ENCODE results near the gene GORASP2.
"Not testable (repeated sequence)": the region's sequence is repeated elsewhere in the genome, so short reads cannot be mapped to it uniquely, and the experiment has no call there.

Gene GORASP2

DNA sequence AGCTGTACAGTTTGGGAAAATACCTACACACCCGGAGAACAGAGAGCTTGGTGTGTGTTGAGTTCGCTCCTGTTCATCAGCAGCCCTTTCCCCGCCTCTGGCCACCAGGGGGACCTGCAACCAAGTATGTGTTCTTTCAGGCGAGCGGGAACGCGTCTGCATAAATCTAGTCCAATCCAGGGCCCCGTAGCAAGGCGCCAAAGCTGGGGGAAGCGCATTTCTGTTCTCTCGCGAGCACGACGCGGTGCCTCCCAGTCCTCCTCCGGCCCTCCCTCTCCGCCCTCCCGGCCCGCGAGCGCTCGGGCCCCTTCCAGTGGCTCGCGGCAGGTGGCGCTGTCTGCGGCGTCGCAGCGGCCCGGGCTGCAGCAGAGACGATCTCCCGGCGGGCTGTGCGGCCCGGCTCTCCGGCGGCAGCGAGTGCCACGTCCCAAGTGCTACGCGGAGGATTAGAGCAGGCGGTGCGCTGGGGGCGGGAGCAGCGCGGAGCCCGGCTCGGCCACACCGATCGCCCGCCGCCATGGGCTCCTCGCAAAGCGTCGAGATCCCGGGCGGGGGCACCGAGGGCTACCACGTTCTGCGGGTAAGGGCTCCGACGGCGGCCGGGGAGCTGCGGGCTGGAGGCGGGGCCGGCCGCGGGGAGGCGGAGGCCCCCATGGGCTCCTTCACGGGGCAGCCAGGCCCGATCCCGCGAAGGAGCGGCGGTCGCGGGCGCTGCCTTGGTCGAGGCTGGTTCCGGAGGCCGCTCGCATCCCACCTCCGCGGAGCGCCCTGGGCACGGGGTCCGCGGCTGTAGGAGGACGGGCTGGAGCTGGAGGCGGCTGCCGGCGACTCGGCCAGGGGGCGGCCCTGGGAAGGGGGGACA is at the start of gene GORASP2:
Gene GORASP2 (plus strand): TSS at position 430 of the 862 bp plus-strand sequence. CDS start 88 bp downstream, at position 518.
- DNase-seq (ENCODE audit: low read depth in 2 of 2), result peak; percentile 97 to 98

DNA sequence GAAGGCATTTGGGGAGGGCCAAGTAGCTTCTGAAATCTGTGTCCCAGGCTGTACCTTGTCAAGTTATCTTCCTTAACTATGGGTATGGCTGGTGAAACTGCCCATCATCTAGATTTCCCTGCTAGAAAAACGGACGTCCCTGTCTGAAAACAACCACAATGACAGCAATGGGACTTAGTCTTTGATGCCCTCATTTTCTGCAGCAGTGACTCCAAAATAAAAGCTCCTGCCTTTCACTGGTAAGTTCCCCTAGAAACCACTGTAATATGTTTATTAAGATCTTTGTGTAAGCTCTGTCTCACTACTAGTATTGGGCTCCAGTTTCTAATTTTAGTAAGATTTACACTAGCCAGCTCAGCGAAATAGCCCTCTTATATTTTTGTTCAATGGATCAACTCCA is 47.2 kb upstream of the GORASP2 start:
- no peak for DNase-seq (ENCODE audit: low read depth in 2 of 2)

DNA sequence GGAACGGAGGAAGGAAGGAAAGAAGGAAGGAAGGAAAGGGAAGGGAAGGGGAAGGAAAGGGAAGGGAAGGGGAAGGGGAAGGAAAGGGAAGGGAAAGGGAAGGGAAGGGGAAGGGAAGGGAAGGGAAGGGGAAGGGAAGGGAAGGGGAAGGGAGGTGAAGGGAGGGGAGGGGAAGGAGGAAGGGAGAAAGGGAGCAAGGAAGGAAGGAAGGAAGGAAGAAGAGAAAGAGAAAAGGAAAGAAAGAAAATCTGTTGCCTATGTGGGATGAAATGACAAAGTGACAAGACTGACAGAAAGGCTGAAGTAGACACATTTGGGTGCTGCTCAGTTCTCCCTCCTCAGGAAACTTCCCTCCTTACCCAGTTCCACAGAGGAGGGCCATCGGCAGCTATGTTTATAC is 46.3 kb upstream of the GORASP2 start:
- no peak for DNase-seq (ENCODE audit: low read depth in 2 of 2)

DNA sequence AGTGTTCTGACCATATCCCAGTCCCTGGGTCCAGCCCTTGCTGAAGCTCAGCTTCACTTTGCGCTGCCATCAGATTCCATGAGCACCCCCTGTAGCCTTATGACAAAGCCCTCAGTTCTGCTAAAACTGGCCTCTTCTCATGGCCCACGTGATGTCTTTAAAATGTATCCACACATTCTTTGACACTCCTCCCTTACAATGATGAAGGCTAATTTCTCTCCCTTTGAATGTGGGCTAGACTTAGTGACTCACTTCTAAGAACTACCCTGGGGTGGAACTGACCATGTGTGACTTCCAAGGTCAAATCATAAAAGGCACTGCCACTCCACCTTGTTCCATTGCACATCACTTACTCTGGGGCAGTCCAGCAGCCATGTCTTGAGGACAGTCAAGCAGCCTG is 45.4 kb upstream of the GORASP2 start:
- no peak for DNase-seq (ENCODE audit: low read depth in 2 of 2)

DNA sequence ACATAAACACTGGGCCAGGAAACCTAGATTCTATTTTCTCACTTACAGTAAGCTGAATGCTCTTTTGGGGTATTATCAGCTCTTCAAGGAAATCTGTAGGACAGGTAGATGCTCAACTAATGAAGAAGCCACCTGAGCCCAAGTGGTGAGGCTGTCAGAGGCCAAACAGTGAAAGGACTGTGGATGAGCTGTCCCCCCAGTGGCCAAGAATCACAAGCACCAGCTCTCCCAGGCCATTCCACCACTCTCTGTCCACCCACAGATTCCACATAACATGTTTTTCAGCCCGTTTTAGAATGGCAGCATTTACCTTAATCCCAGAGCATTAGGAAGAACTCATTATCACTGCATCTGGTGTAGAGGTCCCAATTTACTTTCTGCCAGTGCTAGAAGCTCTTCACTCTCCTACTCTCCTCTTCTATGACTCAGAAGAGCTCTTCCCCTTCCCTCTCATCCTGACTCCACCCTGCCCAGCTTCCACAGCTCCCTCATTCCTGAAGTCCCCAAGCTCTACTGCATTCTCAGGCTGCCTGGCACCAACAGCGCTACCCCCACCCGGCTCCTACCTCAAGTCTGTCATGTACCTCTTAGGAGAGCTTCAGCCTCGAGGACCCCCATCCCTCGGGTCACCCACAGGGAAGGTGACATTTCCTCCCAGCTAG is 43.8 kb upstream of the GORASP2 start:
- no peak for DNase-seq (ENCODE audit: low read depth in 2 of 2)

- DNase-seq (ENCODE audit: low read depth in 2 of 2), result no peak
These were observed 42.7 kb upstream of the GORASP2 start for GRCh38 chr2:170886386-170886785.

GRCh38 chr2:170887496-170887895 is 41.6 kb upstream of the GORASP2 start:
- no peak for DNase-seq (ENCODE audit: low read depth in 2 of 2)

GRCh38 chr2:170887896-170888295 is 41.2 kb upstream of the GORASP2 start:
- no peak for DNase-seq (ENCODE audit: low read depth in 2 of 2)

- no peak for DNase-seq (ENCODE audit: low read depth in 2 of 2)
These were observed 37.2 kb upstream of the GORASP2 start for GRCh38 chr2:170891893-170892292.

DNA sequence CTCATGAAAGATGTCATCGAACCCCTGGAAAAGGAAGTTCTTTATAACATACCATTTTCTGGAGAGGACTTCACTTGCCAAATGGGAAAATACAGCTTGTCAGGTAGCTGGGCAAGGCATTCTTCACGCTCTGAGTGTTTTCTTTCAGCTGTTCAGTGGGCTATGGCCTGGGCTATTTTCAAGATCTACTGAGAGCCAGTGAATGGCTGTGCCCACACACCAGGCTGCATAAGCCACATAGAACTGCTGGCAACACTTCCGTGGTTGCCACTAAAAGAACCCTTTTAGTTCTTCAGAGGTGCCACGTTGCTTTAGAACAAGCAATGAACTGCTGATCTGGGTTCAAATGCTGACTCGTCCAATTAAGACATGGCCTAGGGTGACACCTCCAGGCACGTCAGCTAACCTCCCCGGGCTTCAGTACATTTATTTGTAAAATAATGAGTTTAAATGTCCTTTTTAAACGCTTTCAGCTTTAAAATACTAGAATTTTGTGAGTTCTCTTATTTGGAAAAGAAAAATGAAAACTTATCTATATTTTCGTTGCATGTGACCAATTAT is 36.6 kb upstream of the GORASP2 start:
- no peak for DNase-seq (ENCODE audit: low read depth in 2 of 2)

GRCh38 chr2:170895023-170895757 is 33.9 kb upstream of the GORASP2 start:
- no peak for DNase-seq (ENCODE audit: low read depth in 2 of 2)

GRCh38 chr2:170896622-170897021 is 32.4 kb upstream of the GORASP2 start:
- no peak for DNase-seq (ENCODE audit: low read depth in 2 of 2)

DNA sequence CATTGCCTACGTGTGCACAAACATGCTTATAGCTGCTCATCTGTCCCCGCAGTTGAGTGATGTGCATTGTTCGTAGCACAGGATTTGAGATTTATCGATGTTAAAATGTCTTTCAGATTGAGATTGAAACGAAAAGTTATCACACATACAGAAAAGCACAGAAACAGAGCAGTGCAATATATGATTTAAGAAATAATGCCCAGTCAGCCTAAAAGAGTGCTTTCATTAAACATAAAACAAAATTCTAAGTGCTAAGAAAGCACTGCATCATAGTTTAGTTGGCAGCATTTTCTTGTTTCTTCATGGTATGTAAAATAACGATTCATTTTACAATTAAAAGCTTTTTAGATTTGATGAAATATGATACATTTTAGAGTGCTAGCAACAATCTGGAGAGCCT is 31.9 kb upstream of the GORASP2 start:
- no peak for DNase-seq (ENCODE audit: low read depth in 2 of 2)

DNA sequence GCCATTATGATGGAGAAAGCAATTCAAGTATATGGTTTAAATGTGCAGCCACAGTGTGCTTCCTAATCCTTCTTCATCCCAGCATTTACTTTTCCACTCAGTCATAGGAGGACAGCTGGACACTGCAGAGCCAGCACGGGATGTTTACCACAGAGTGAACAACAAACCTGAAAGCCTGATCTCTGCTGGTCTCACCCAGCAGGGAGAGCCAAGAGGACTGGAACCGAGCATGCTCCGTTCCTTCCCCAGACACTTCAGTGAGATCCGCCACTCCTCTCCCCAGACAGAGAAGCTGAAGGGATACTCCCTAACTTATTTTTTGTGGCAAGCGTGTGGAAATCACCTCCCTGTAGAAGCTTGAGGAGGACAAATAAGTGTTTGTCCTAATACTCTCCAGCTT is 23.2 kb upstream of the GORASP2 start:
- DNase-seq (ENCODE audit: low read depth in 2 of 2), result no peak

- no peak for DNase-seq (ENCODE audit: low read depth in 2 of 2)
These were observed 17.7 kb upstream of the GORASP2 start for GRCh38 chr2:170911314-170911889.

DNA sequence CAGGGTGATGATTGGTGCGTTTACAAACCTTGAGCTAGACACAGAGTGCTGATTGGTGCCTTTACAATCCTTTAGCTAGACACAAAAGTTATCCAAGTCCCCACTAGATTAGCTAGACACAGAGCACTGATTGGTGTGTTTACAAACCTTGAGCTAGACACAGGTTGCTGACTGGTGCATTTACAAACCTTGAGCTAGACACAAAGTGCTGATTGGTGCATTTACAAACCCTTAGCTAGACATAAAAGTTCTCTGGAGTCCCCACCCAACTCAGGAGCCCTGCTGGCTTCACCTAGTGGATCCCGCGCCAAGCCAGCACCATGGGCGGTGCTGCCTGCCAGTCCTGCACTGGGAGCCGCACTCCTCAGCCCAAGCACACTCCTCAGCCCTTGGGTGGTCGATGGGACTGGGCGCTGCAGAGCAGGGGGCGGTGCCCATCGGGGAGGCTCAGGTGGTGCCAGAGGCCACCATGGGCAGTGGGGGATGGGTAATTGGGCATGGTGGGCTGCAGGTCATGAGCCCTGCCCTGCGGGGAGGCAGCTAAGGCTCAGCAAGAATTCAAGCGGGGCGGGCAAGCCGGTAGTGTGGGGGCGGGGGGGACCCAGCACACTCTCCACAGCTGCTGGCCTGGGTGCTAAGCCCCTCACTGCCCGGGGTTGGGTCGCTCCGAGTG is 13.9 kb upstream of the GORASP2 start:
- DNase-seq (ENCODE audit: low read depth in 2 of 2), result not testable (repeated sequence)

- DNase-seq (ENCODE audit: low read depth in 2 of 2), result no peak
These were observed 11.7 kb upstream of the GORASP2 start for GRCh38 chr2:170917219-170917913.

- DNase-seq (ENCODE audit: low read depth in 2 of 2), result no peak
These were observed 11.1 kb upstream of the GORASP2 start for GRCh38 chr2:170917957-170918356.

- not testable (repeated sequence) for DNase-seq (ENCODE audit: low read depth in 2 of 2)
These were observed 7.2 kb upstream of the GORASP2 start for GRCh38 chr2:170921873-170922272.

DNA sequence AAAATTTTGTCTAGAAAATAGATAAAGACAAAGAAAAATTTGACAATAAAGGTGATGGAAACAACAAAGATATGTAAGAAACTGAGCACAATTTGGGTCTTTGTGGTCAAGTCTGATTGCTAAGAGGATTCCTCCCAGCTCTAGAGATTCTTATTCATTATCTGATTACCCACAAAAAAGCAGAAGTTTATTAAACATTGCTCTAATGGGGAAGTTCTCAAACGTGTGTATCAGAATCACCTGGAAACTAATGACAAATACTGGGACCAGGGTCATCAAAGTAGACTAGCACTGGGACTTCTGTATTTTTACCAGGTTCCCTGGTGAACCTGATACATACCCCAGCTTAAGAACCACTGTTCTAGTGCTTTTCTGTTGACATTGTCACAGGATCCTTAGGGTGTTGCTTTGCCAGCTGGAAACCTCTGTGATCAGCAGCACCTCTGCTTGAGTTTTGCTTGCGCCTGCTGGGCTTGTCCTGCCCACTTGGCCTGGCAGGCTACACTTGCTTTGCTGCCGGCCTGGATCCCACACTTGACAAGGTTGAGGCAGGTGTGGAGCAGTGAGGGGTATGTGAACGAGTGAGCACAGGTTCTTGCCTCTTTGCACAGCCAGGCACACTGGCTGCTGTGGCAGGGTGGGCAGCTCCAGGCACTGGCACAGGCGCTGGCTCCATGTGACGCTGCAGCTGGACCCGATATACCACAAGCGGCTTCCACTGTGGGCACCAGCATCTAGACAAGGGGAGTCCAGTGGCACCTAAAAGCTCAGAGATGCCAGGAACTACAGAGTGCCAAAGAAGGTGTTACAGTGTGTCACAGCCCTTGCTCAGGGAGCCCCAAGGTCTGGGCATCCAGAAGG is 6.2 kb upstream of the GORASP2 start:
- no peak for DNase-seq (ENCODE audit: low read depth in 2 of 2)

Measured in stimulated activated CD8-positive, alpha-beta memory T cell treated with anti-CD3 and anti-CD28 coated beads, Interleukin-7, amount 100 ng/mL, for 4 hours (primary cell).